Trophoblast cell (in vitro differentiated cells and primary cell): ENCODE data around the gene UPF2.

ENCODE experiments used
- DNase-seq, 2 donors: peaks; one replicate each; pipeline ENCODE4 v3.0.0-alpha.2; 2016
- H2AFZ ChIP-seq: 2 replicates; pipeline ENCODE4 v1.6.1; 2013; ENCODE audit warnings: low read length, moderate library complexity, mild to moderate bottlenecking; ENCODE audit not compliant: insufficient read depth, poor library complexity
- H2AK5ac ChIP-seq: 2 replicates; pipeline ENCODE4 v1.6.1; 2013; ENCODE audit warnings: mild to moderate bottlenecking, low read length
- H2BK120ac ChIP-seq: 2 replicates; pipeline ENCODE4 v1.6.1; 2013; ENCODE audit warnings: low read length, mild to moderate bottlenecking, moderate library complexity; ENCODE audit not compliant: insufficient read depth, poor library complexity
- H2BK12ac ChIP-seq: 2 replicates; pipeline ENCODE4 v1.6.1; 2013; ENCODE audit warnings: mild to moderate bottlenecking, low read length, moderate library complexity
- H2BK5ac ChIP-seq: 2 replicates; pipeline ENCODE4 v1.6.1; 2013; ENCODE audit warnings: low read length, low read depth, moderate library complexity, mild to moderate bottlenecking; ENCODE audit not compliant: poor library complexity
- H3K14ac ChIP-seq: 2 replicates; pipeline ENCODE4 v1.6.1; 2013; ENCODE audit warnings: mild to moderate bottlenecking, low read length
- H3K18ac ChIP-seq: 2 replicates; pipeline ENCODE4 v1.6.1; 2013; ENCODE audit warnings: mild to moderate bottlenecking, low read length
- H3K23ac ChIP-seq: 2 replicates; pipeline ENCODE4 v1.6.1; 2013; ENCODE audit warnings: low read length
- H3K27ac ChIP-seq: 2 replicates; pipeline ENCODE4 v1.5.1; 2013; ENCODE audit warnings: low read depth, mild to moderate bottlenecking, inconsistent platforms, low read length, moderate library complexity
- H3K27me3 ChIP-seq: 2 replicates; pipeline ENCODE4 v1.6.1; 2013; ENCODE audit warnings: inconsistent platforms, mild to moderate bottlenecking, low read length, moderate library complexity; ENCODE audit not compliant: insufficient read depth
- H3K36me3 ChIP-seq, 2 experiments: 1 replicate in 1 of 2; 2 replicates in 1 of 2; pipeline ENCODE4 v1.6.1; 2013; ENCODE audit warnings: low read length in 2 of 2, mild to moderate bottlenecking in 2 of 2, moderate library complexity in 1 of 2; ENCODE audit not compliant: insufficient read depth in 2 of 2, control insufficient read depth in 1 of 2
- H3K4ac ChIP-seq: 2 replicates; pipeline ENCODE4 v1.6.1; 2013; ENCODE audit warnings: low read depth, mild to moderate bottlenecking, low read length, moderate library complexity
- H3K4me1 ChIP-seq, 2 experiments: 1 replicate in 1 of 2; 2 replicates in 1 of 2; pipeline ENCODE4 v1.6.1; 2013; ENCODE audit warnings: low read length in 2 of 2, mild to moderate bottlenecking in 2 of 2, moderate library complexity in 1 of 2; ENCODE audit not compliant: insufficient read depth in 2 of 2, control insufficient read depth in 1 of 2
- H3K4me2 ChIP-seq: 2 replicates; pipeline ENCODE4 v1.6.1; 2013; ENCODE audit warnings: inconsistent platforms, mild to moderate bottlenecking, low read length, moderate library complexity
- H3K4me3 ChIP-seq: 2 replicates; pipeline ENCODE4 v1.5.1; 2013; ENCODE audit warnings: mild to moderate bottlenecking, low read depth, low read length, inconsistent platforms
- H3K79me1 ChIP-seq: one replicate; pipeline ENCODE4 v1.6.1; 2013; ENCODE audit warnings: low read length
- H3K79me2 ChIP-seq: 2 replicates; pipeline ENCODE4 v1.6.1; 2013; ENCODE audit warnings: low read length, mild to moderate bottlenecking; ENCODE audit not compliant: control insufficient read depth, insufficient read depth, poor library complexity
- H3K9ac ChIP-seq: 2 replicates; pipeline ENCODE4 v1.6.1; 2013; ENCODE audit warnings: mild to moderate bottlenecking, low read length
- H3K9me3 ChIP-seq: 2 replicates; pipeline ENCODE4 v1.6.1; 2013; ENCODE audit warnings: low read depth, mild to moderate bottlenecking, control low read depth, inconsistent platforms, low read length; ENCODE audit not compliant: insufficient read depth
- H4K12ac ChIP-seq: 2 replicates; pipeline ENCODE4 v1.6.1; 2013; ENCODE audit warnings: low read depth, mild to moderate bottlenecking, low read length, moderate library complexity
- H4K8ac ChIP-seq: 2 replicates; pipeline ENCODE4 v1.6.1; 2013; ENCODE audit warnings: low read depth, mild to moderate bottlenecking, low read length, moderate library complexity
- H4K91ac ChIP-seq: one replicate; pipeline ENCODE4 v1.6.1; 2013; ENCODE audit warnings: low read depth, mild to moderate bottlenecking, low read length, moderate library complexity
- WGBS: extraction: QIAGEN DNeasy Blood & Tissue Kit; methylation state at CpG from one replicate; pipeline ENCODE4 v1.1.7; 2013; ENCODE audit warnings: missing lambda C conversion rate; ENCODE audit not compliant: insufficient read length, insufficient coverage; ENCODE audit errors: extremely low coverage; 5-methylcytosine and 5-hydroxymethylcytosine counted together

Gene UPF2

DNA sequence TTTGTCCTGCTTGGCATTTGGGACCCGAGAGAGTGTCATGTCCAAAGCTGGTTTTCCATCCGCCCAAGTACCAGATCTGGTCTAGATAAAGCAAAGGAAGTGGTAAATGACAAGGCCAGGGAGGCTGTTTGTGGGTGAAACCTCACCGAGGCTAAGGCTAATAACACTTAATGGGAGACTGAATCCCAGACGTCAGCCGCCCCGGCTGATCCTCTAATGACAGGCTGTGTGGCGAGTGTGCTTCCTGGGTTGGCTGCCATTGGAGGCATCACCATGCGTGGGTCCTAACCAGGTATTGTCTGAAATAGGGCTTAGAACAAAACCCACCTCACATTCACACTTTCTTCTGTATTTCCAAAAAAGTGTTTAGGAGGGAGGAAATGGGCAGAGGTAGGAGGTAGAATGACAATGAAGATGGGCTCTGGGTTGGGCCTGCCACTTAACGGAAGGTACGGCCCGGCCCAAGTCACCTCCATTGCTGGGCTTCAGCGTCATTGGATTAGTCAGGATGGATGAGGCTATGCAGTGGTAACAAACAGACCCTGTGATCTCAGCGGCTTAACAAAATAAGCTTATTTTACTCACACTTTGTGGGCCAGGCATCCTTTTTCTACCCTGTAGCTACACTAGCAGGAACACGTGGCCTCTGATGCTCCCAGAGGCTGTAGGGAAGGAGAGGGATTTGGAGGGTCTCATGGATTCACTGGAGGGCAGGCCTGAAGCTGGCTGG lies 159.8 kb downstream of the UPF2 start:
- no peaks in the 10 kb centered on the region for H3K36me3 ChIP-seq
- no peaks in the 10 kb centered on the region for H3K79me2 ChIP-seq
- no CpG with 5 or more reads among the region's 14 CpGs for WGBS
- H2BK12ac ChIP-seq = peak overlapping the region; percentile 34
- no peak overlapping the region for H3K4me2 ChIP-seq
- H3K23ac ChIP-seq = no peak overlapping the region
- peak overlapping the region; percentile 69 for H4K91ac ChIP-seq
- H2AFZ ChIP-seq = no peak overlapping the region
- peak overlapping the region; percentile 44 for H2BK120ac ChIP-seq
- H2AK5ac ChIP-seq = peak overlapping the region; percentile 86
- H3K4me1 ChIP-seq = peaks cover 24 to 37% of the 10 kb centered on the region in 2 experiments
- H3K9me3 ChIP-seq = no peaks in the 10 kb centered on the region
- DNase-seq = no peak
- no peaks in the 10 kb centered on the region for H3K27me3 ChIP-seq
- no peak overlapping the region for H4K8ac ChIP-seq
- peaks cover 25% of the 10 kb centered on the region for H3K79me1 ChIP-seq
- peak overlapping the region; percentile 2 for H3K18ac ChIP-seq
- H3K4ac ChIP-seq = no peak overlapping the region
- H3K14ac ChIP-seq = peak overlapping the region; percentile 27
- no peak overlapping the region for H3K27ac ChIP-seq
- no peak overlapping the region for H4K12ac ChIP-seq
- no peak overlapping the region for H3K9ac ChIP-seq
- H2BK5ac ChIP-seq = no peak overlapping the region
- no peak overlapping the region for H3K4me3 ChIP-seq

DNA sequence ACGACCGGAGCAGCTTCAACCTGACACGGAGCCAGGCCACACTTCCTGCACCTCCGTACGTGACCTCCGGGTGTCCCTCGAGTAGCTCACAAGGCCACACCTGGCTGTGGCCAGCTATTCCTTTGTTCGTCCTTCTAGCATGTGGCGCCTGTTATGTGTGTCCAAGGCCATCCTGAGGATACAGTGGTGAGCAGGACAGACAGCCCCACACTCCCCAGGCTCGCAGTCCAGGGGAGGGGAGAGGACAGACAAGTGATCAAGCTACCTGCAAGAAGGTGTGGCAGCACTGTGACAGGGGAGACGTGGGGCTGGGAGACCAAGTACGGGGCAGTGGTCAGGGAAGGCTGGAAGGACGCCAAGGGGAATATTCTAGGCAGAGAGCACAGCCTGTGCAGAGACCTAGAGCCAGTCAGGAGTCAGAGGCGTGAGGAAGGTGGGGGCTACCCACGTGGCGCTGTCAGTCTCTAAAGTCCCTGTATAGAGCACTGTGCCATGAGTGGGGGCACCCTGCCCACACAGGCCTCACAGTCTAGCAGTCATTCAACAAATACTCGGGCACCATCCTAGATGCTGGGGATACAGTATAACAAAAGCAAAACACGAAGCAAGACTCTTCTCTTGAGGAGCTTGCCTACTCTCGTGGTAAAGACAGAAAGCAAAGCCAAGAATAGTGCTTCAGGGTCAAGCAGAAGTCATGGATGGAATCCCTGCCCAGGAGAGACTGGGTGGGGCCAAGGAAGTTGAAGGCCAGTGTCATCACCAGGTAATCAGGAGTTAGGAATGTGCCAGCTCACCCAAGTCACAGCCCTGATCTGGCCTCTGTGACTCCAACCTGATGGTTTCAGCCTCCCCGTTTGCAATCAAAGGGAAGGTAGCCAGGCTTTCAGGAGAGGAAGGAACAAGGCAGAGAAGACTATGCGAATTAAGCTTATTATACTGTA lies 160.9 kb downstream of the UPF2 start:
- H2BK12ac ChIP-seq = peak overlapping the region; percentile 61
- no CpG with 5 or more reads among the region's 21 CpGs for WGBS
- H2BK120ac ChIP-seq = peak overlapping the region; percentile 7
- H3K27ac ChIP-seq = peak overlapping the region; percentile 3
- H3K27me3 ChIP-seq = no peaks in the 10 kb centered on the region
- no peak overlapping the region for H3K23ac ChIP-seq
- H3K4me2 ChIP-seq = no peak overlapping the region
- H4K91ac ChIP-seq = peak overlapping the region; percentile 71
- no peak overlapping the region for H4K8ac ChIP-seq
- H4K12ac ChIP-seq = no peak overlapping the region
- no peak overlapping the region for H2AFZ ChIP-seq
- H3K36me3 ChIP-seq = no peaks in the 10 kb centered on the region
- peaks cover 24 to 37% of the 10 kb centered on the region in 2 experiments for H3K4me1 ChIP-seq
- peak overlapping the region; percentile 65 for H2AK5ac ChIP-seq
- H3K18ac ChIP-seq = peak overlapping the region; percentile 35
- H3K9me3 ChIP-seq = no peaks in the 10 kb centered on the region
- H3K14ac ChIP-seq = peak overlapping the region; percentile 47
- no peak overlapping the region for H3K4me3 ChIP-seq
- peak overlapping the region; percentile 12 for H3K4ac ChIP-seq
- DNase-seq = peak; percentile 91 to 93
- H3K9ac ChIP-seq = no peak overlapping the region
- peaks cover 33% of the 10 kb centered on the region for H3K79me1 ChIP-seq
- H3K79me2 ChIP-seq = no peaks in the 10 kb centered on the region
- H2BK5ac ChIP-seq = peak overlapping the region; percentile 4

DNA sequence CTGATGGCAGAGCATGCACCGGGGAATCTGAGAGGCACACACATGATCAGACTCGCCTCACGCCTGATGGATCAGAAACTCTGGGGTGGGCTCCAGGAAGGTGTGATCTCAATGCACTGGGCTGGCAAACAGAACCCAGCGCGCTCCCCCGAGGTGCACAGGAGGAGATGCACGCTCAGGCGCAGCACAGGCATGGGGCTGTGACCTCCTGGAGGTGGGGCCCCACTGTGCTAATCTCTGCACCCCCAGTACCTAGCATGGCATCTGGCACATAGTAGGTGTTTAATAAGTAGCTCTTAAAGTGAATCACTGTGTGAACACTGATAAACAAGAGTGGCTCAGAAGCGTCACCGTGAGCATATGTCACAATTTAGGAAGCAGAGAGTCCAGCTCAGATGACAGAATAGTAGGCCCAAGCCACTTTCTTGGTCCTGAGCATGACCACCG lies 161.6 kb downstream of the UPF2 start:
- Histone ChIP-seq H3K23ac (no peak overlapping the region), H3K4me3 (no peak overlapping the region), H3K14ac (peak overlapping the region; percentile 45), H3K18ac (no peak overlapping the region), H3K4ac (no peak overlapping the region), H2BK5ac (no peak overlapping the region), H3K79me1 (peaks cover 37% of the 10 kb centered on the region), H3K36me3 (no peaks in the 10 kb centered on the region), H3K79me2 (no peaks in the 10 kb centered on the region), H3K27me3 (no peaks in the 10 kb centered on the region), H3K27ac (no peak overlapping the region), H2AK5ac (peak overlapping the region; percentile 80), H4K91ac (peak overlapping the region; percentile 91), H2AFZ (no peak overlapping the region), H3K9me3 (no peaks in the 10 kb centered on the region), H3K4me2 (no peak overlapping the region), H3K9ac (no peak overlapping the region), H4K8ac (no peak overlapping the region), H2BK120ac (peak overlapping the region; percentile 37), H2BK12ac (peak overlapping the region; percentile 78), H4K12ac (no peak overlapping the region), H3K4me1 (peaks cover 27 to 42% of the 10 kb centered on the region in 2 experiments)
- no peak for DNase-seq
- no CpG with 5 or more reads among the region's 11 CpGs for WGBS

DNA sequence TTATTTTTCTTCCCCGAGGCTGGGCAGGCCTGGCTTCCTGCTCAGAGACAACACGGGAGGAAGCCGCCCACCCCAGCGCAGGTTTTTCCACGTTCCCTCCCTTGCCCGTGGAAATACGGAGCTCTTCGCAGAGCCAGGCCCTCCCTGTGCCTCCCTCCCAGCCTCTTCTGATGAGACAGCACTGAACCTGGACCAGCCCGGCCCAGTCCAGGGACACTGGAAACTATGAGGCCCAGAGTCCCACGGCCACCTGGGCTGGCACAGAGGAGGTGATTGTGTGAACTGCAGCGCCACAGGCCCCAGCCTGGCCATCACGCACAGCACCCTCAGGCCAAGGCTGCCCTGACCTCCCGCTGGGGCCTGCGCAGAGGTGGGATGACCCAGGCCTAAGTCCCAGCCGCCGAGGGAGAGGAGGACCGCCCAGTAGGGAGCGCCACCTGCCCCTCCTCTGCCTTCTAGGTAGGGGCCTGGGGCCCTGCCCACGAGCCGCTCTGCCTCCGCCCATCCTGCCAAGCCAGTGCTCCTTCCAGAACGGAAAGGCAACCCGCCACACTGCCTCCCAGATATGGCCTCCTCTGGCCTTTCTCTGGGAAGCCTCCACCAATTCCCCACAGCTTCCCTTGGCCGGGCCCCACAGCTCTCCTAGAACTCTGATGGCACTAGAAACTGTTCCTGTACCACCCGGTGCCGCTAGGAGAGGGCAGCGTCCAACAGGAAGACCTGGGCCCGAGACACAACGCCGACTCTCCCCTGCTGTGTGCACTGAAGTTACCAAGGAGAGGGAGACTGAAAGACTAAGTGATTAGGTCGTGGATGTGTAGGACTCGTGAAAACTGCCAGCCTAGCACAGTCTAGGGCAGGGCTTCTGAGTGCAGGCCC lies 162.2 kb downstream of the UPF2 start:
- Histone ChIP-seq H4K8ac (peak overlapping the region; percentile 25), H3K79me2 (peaks cover under 1% of the 10 kb centered on the region), H3K14ac (peak overlapping the region; percentile 45), H3K27ac (no peak overlapping the region), H4K91ac (peak overlapping the region; percentile 91), H3K4me1 (peaks cover 34 to 48% of the 10 kb centered on the region in 2 experiments), H3K23ac (no peak overlapping the region), H2AK5ac (peak overlapping the region; percentile 80), H3K27me3 (no peaks in the 10 kb centered on the region), H3K4me3 (no peak overlapping the region), H2BK12ac (peak overlapping the region; percentile 78), H2AFZ (no peak overlapping the region), H2BK5ac (peak overlapping the region; percentile 11), H4K12ac (peak overlapping the region; percentile 58), H3K18ac (peak overlapping the region; percentile 69), H3K4ac (peak overlapping the region; percentile 50), H3K9me3 (no peaks in the 10 kb centered on the region), H3K79me1 (peaks cover 42% of the 10 kb centered on the region), H3K36me3 (no peaks in the 10 kb centered on the region), H3K4me2 (no peak overlapping the region), H3K9ac (no peak overlapping the region), H2BK120ac (peak overlapping the region; percentile 72)
- no CpG with 5 or more reads among the region's 32 CpGs for WGBS
- no peak for DNase-seq
